ENCODE data around the gene ZFYVE28. TPM values are rescaled to one million over a fixed set of nuclear protein-coding genes. Genes with fewer than 3 reads are reported as not detected.

ZFYVE28 gene
- total RNA-seq, 1 donor from 2014 or later, result 5.6 TPM

GRCh38 chr4:2289311-2289954 lies 129.0 kb downstream of the ZFYVE28 start:
- intact Hi-C loops (cut with micrococcal nuclease), result no loop called here
- TF ChIP-seq CTCF (IDR thresholded peaks at IDR 0.05; ENCODE audit: borderline replicate concordance), result no peak
- no peak for DNase-seq

DNA sequence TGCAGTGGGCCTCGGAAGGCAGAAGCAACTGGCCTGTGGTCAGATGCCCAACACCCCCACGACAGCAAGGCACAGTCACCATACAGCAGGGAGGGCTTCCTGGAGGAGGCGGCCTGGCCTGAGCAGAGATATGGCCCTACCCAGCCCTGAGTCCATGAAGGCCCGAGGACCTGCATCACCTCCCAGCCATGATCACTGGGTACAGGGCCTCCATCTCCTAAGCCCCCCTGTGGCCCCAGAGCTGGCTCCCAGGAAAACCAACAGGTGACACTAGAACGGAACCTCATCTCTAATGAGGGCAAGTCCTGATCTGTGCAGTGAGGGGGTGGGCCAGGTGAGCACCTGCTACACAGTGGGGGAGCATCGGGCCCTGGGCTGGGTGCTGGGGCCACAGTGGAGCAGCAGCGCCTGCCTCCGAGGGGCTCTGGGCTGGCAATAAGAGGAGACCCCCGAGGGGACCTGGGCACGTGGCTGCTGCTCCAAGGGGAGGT lies 130.3 kb downstream of the ZFYVE28 start:
- H3K9me3 ChIP-seq (replicated peaks), result no peaks in the 10 kb centered on the region
- no peak overlapping the region for H3K4me3 ChIP-seq
- H3K27me3 ChIP-seq (ENCODE audit: low read depth), result no peaks in the 10 kb centered on the region
- H3K27ac ChIP-seq (replicated peaks), result no peak overlapping the region
- intact Hi-C loops (cut with micrococcal nuclease), result no loop called here
- TF ChIP-seq CTCF (IDR thresholded peaks at IDR 0.05; ENCODE audit: borderline replicate concordance), result no peak
- no peaks in the 10 kb centered on the region for H3K36me3 ChIP-seq
- H3K4me1 ChIP-seq, result peaks cover 3% of the 10 kb centered on the region
- no peak for DNase-seq

More at GRCh38 chr4:2289311-2289954, 129.0 kb downstream of the ZFYVE28 start:
- H3K9me3 ChIP-seq (replicated peaks), result no peaks in the 10 kb centered on the region
- H3K4me3 ChIP-seq, result no peak overlapping the region
- H3K27ac ChIP-seq (replicated peaks), result no peak overlapping the region
- no peaks in the 10 kb centered on the region for H3K27me3 ChIP-seq (ENCODE audit: low read depth)
- no peaks in the 10 kb centered on the region for H3K36me3 ChIP-seq
- peaks cover 3% of the 10 kb centered on the region for H3K4me1 ChIP-seq

DNA sequence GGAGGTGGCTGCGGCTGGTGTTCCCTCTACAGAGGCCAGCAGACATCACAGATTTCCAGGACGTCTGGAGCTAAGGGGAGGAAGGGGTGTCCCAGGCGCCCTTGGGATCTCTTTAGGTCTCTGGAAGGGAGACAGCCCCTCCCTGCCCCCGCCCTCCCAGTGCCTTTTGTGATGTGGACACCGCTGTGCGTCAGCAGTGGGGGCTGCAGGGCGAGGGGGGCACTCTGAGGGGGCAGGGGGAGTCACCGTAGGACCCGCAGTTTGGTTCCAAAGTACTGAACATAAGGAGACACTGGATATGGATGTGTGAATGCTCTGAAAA lies 130.9 kb downstream of the ZFYVE28 start:
- no peaks in the 10 kb centered on the region for H3K9me3 ChIP-seq (replicated peaks)
- TF ChIP-seq CTCF (IDR thresholded peaks at IDR 0.05; ENCODE audit: borderline replicate concordance), result no peak
- no peaks in the 10 kb centered on the region for H3K27me3 ChIP-seq (ENCODE audit: low read depth)
- DNase-seq, result no peak
- H3K27ac ChIP-seq (replicated peaks), result no peak overlapping the region
- intact Hi-C loops (cut with micrococcal nuclease), result no loop called here
- peaks cover under 1% of the 10 kb centered on the region for H3K4me1 ChIP-seq
- H3K36me3 ChIP-seq, result no peaks in the 10 kb centered on the region
- no peak overlapping the region for H3K4me3 ChIP-seq

- Histone ChIP-seq H3K36me3 (no peaks in the 10 kb centered on the region), H3K27me3 (ENCODE audit: low read depth) (no peaks in the 10 kb centered on the region), H3K27ac (replicated peaks) (no peak overlapping the region), H3K9me3 (replicated peaks) (no peaks in the 10 kb centered on the region), H3K4me3 (no peak overlapping the region), H3K4me1 (no peaks in the 10 kb centered on the region)
- no peak for TF ChIP-seq CTCF (IDR thresholded peaks at IDR 0.05; ENCODE audit: borderline replicate concordance)
- intact Hi-C loops (cut with micrococcal nuclease), result no loop called here
- no peak for DNase-seq
Measured at GRCh38 chr4:2286904-2287593, 131.4 kb downstream of the ZFYVE28 start.

GRCh38 chr4:2285613-2286381 lies 132.6 kb downstream of the ZFYVE28 start:
- intact Hi-C loops (cut with micrococcal nuclease), result no loop called here
- DNase-seq, result peak; percentile 11
- Histone ChIP-seq H3K27ac (replicated peaks) (no peak overlapping the region), H3K4me3 (no peak overlapping the region), H3K27me3 (ENCODE audit: low read depth) (no peaks in the 10 kb centered on the region), H3K36me3 (no peaks in the 10 kb centered on the region), H3K4me1 (no peaks in the 10 kb centered on the region), H3K9me3 (replicated peaks) (no peaks in the 10 kb centered on the region)
- TF ChIP-seq CTCF (IDR thresholded peaks at IDR 0.05; ENCODE audit: borderline replicate concordance), result no peak
